ENCODE results near the gene QSER1.

Gene QSER1

GRCh38 chr11:32902089-32902665 lies 9.6 kb downstream of the QSER1 start:
- Histone ChIP-seq H3K27me3 (ENCODE audit: control insufficient read depth, insufficient read depth, low read length) (no peaks in the 10 kb centered on the region), H3K27ac (ENCODE audit: low read length) (no peak overlapping the region), H3K36me3 (ENCODE audit: control insufficient read depth, insufficient read depth, low read length) (peaks cover 5% of the 10 kb centered on the region; the same call in 1 of the 2 replicates), H3K9me3 (ENCODE audit: control insufficient read depth, insufficient read depth, low read length) (no peaks in the 10 kb centered on the region), H3K4me1 (ENCODE audit: control insufficient read depth, insufficient read depth, low read length) (peaks cover 2% of the 10 kb centered on the region), H3K4me3 (ENCODE audit: low read length) (no peak overlapping the region)
- no CpG with 5 or more reads among the region's 4 CpGs for WGBS (ENCODE audit: insufficient coverage, insufficient read length)
- no peak for DNase-seq (ENCODE audit: low read depth, low spot score)

GRCh38 chr11:32905028-32905667 lies 12.5 kb downstream of the QSER1 start:
- Histone ChIP-seq H3K4me1 (ENCODE audit: control insufficient read depth, insufficient read depth, low read length) (no peaks in the 10 kb centered on the region; the same call in none of the 2 replicates), H3K4me3 (ENCODE audit: low read length) (no peak overlapping the region), H3K27me3 (ENCODE audit: control insufficient read depth, insufficient read depth, low read length) (no peaks in the 10 kb centered on the region), H3K9me3 (ENCODE audit: control insufficient read depth, insufficient read depth, low read length) (no peaks in the 10 kb centered on the region), H3K27ac (ENCODE audit: low read length) (no peak overlapping the region), H3K36me3 (ENCODE audit: control insufficient read depth, insufficient read depth, low read length) (peaks cover 2% of the 10 kb centered on the region; the same call in 1 of the 2 replicates)
- no peak for DNase-seq (ENCODE audit: low read depth, low spot score)
- no CpG with 5 or more reads among the region's 3 CpGs for WGBS (ENCODE audit: insufficient coverage, insufficient read length)

- Histone ChIP-seq H3K36me3 (ENCODE audit: control insufficient read depth, insufficient read depth, low read length) (no peaks in the 10 kb centered on the region), H3K27me3 (ENCODE audit: control insufficient read depth, insufficient read depth, low read length) (no peaks in the 10 kb centered on the region), H3K27ac (ENCODE audit: low read length) (no peak overlapping the region), H3K4me3 (ENCODE audit: low read length) (no peak overlapping the region), H3K9me3 (ENCODE audit: control insufficient read depth, insufficient read depth, low read length) (no peaks in the 10 kb centered on the region), H3K4me1 (ENCODE audit: control insufficient read depth, insufficient read depth, low read length) (no peaks in the 10 kb centered on the region)
- no peak for DNase-seq (ENCODE audit: low read depth, low spot score)
- WGBS (ENCODE audit: insufficient coverage, insufficient read length), result no CpG with 5 or more reads among the region's 6 CpGs
Observed at GRCh38 chr11:32908619-32909018, 16.0 kb downstream of the QSER1 start.

GRCh38 chr11:32911413-32911812 lies 18.8 kb downstream of the QSER1 start:
- no peak overlapping the region for H3K4me3 ChIP-seq (ENCODE audit: low read length)
- H3K36me3 ChIP-seq (ENCODE audit: control insufficient read depth, insufficient read depth, low read length), result no peaks in the 10 kb centered on the region; the same call in 1 of the 2 replicates
- no peak overlapping the region for H3K27ac ChIP-seq (ENCODE audit: low read length)
- whole genome bisulfite sequencing (ENCODE audit: insufficient coverage, insufficient read length), result no CpG with 5 or more reads among the region's 3 CpGs
- no peaks in the 10 kb centered on the region for H3K27me3 ChIP-seq (ENCODE audit: control insufficient read depth, insufficient read depth, low read length)
- H3K4me1 ChIP-seq (ENCODE audit: control insufficient read depth, insufficient read depth, low read length), result no peaks in the 10 kb centered on the region
- H3K9me3 ChIP-seq (ENCODE audit: control insufficient read depth, insufficient read depth, low read length), result no peaks in the 10 kb centered on the region
- no peak for DNase-seq (ENCODE audit: low read depth, low spot score)

GRCh38 chr11:32913445-32913844 lies 20.8 kb downstream of the QSER1 start:
- DNase-seq (ENCODE audit: low read depth, low spot score), result no peak
- no CpG with 5 or more reads among the region's 7 CpGs for WGBS (ENCODE audit: insufficient coverage, insufficient read length)
- H3K4me3 ChIP-seq (ENCODE audit: low read length), result no peak overlapping the region

GRCh38 chr11:32916361-32916760 lies 23.8 kb downstream of the QSER1 start:
- Histone ChIP-seq H3K36me3 (ENCODE audit: control insufficient read depth, insufficient read depth, low read length) (no peaks in the 10 kb centered on the region; the same call in 1 of the 2 replicates), H3K4me1 (ENCODE audit: control insufficient read depth, insufficient read depth, low read length) (no peaks in the 10 kb centered on the region), H3K27me3 (ENCODE audit: control insufficient read depth, insufficient read depth, low read length) (no peaks in the 10 kb centered on the region), H3K27ac (ENCODE audit: low read length) (no peak overlapping the region), H3K4me3 (ENCODE audit: low read length) (no peak overlapping the region), H3K9me3 (ENCODE audit: control insufficient read depth, insufficient read depth, low read length) (no peaks in the 10 kb centered on the region)
- no peak for DNase-seq (ENCODE audit: low read depth, low spot score)
- WGBS (ENCODE audit: insufficient coverage, insufficient read length), result no CpG with 5 or more reads among the region's 1 CpG

More at GRCh38 chr11:32913445-32913844, 20.8 kb downstream of the QSER1 start:
- H3K36me3 ChIP-seq (ENCODE audit: control insufficient read depth, insufficient read depth, low read length), result no peaks in the 10 kb centered on the region; the same call in 1 of the 2 replicates
- H3K27ac ChIP-seq (ENCODE audit: low read length), result no peak overlapping the region
- no peaks in the 10 kb centered on the region for H3K27me3 ChIP-seq (ENCODE audit: control insufficient read depth, insufficient read depth, low read length)
- no peaks in the 10 kb centered on the region for H3K9me3 ChIP-seq (ENCODE audit: control insufficient read depth, insufficient read depth, low read length)
- H3K4me1 ChIP-seq (ENCODE audit: control insufficient read depth, insufficient read depth, low read length), result no peaks in the 10 kb centered on the region

- H3K36me3 ChIP-seq (ENCODE audit: control insufficient read depth, insufficient read depth, low read length), result no peaks in the 10 kb centered on the region; the same call in 1 of the 2 replicates
- H3K4me3 ChIP-seq (ENCODE audit: low read length), result no peak overlapping the region
- H3K27me3 ChIP-seq (ENCODE audit: control insufficient read depth, insufficient read depth, low read length), result no peaks in the 10 kb centered on the region
- H3K4me1 ChIP-seq (ENCODE audit: control insufficient read depth, insufficient read depth, low read length), result no peaks in the 10 kb centered on the region
- WGBS (ENCODE audit: insufficient coverage, insufficient read length), result no CpG with 5 or more reads among the region's 8 CpGs
- no peak overlapping the region for H3K27ac ChIP-seq (ENCODE audit: low read length)
- DNase-seq (ENCODE audit: low read depth, low spot score), result no peak
- no peaks in the 10 kb centered on the region for H3K9me3 ChIP-seq (ENCODE audit: control insufficient read depth, insufficient read depth, low read length)
Observed at GRCh38 chr11:32916994-32917393, 24.4 kb downstream of the QSER1 start.

GRCh38 chr11:32918427-32918826 lies 25.8 kb downstream of the QSER1 start:
- Histone ChIP-seq H3K27me3 (ENCODE audit: control insufficient read depth, insufficient read depth, low read length) (no peaks in the 10 kb centered on the region), H3K27ac (ENCODE audit: low read length) (no peak overlapping the region), H3K36me3 (ENCODE audit: control insufficient read depth, insufficient read depth, low read length) (no peaks in the 10 kb centered on the region; the same call in 1 of the 2 replicates), H3K4me3 (ENCODE audit: low read length) (no peak overlapping the region), H3K9me3 (ENCODE audit: control insufficient read depth, insufficient read depth, low read length) (no peaks in the 10 kb centered on the region), H3K4me1 (ENCODE audit: control insufficient read depth, insufficient read depth, low read length) (no peaks in the 10 kb centered on the region)
- WGBS (ENCODE audit: insufficient coverage, insufficient read length), result no CpG with 5 or more reads among the region's 1 CpG
- no peak for DNase-seq (ENCODE audit: low read depth, low spot score)

- Histone ChIP-seq H3K9me3 (ENCODE audit: control insufficient read depth, insufficient read depth, low read length) (no peaks in the 10 kb centered on the region), H3K4me3 (ENCODE audit: low read length) (no peak overlapping the region), H3K27me3 (ENCODE audit: control insufficient read depth, insufficient read depth, low read length) (no peaks in the 10 kb centered on the region), H3K27ac (ENCODE audit: low read length) (no peak overlapping the region), H3K36me3 (ENCODE audit: control insufficient read depth, insufficient read depth, low read length) (no peaks in the 10 kb centered on the region; the same call in 1 of the 2 replicates), H3K4me1 (ENCODE audit: control insufficient read depth, insufficient read depth, low read length) (no peaks in the 10 kb centered on the region)
- no peak for DNase-seq (ENCODE audit: low read depth, low spot score)
- WGBS (ENCODE audit: insufficient coverage, insufficient read length), result no CpG with 5 or more reads among the region's 4 CpGs
Observed at GRCh38 chr11:32919338-32919737, 26.7 kb downstream of the QSER1 start.

- Histone ChIP-seq H3K4me1 (ENCODE audit: control insufficient read depth, insufficient read depth, low read length) (no peaks in the 10 kb centered on the region), H3K9me3 (ENCODE audit: control insufficient read depth, insufficient read depth, low read length) (no peaks in the 10 kb centered on the region), H3K27me3 (ENCODE audit: control insufficient read depth, insufficient read depth, low read length) (no peaks in the 10 kb centered on the region), H3K4me3 (ENCODE audit: low read length) (no peak overlapping the region), H3K27ac (ENCODE audit: low read length) (no peak overlapping the region), H3K36me3 (ENCODE audit: control insufficient read depth, insufficient read depth, low read length) (no peaks in the 10 kb centered on the region; the same call in 1 of the 2 replicates)
- WGBS (ENCODE audit: insufficient coverage, insufficient read length), result no CpG with 5 or more reads among the region's 1 CpG
- no peak for DNase-seq (ENCODE audit: low read depth, low spot score)
Observed at GRCh38 chr11:32920570-32920969, 28.0 kb downstream of the QSER1 start.

All from iPS DF 6.9 (cell line).